Tibial nerve (tissue), 4 donors: ENCODE data around the gene TMEM132D. TPM values are rescaled to one million over a fixed set of nuclear protein-coding genes. Genes with fewer than 3 reads are reported as not detected.

Experiments
- DNase-seq, 2 donors: peaks; one replicate each; pipeline ENCODE4 v3.0.0-alpha.2; 2019; ENCODE audit warnings: low spot score in 2 of 2
- H3K27ac ChIP-seq, 4 donors: fragments of 200-600 bp; sonication (generic) in 3 of 4; one replicate each; pipeline ENCODE4 v1.5.1; 2017 to 2019; ENCODE audit warnings: mild to moderate bottlenecking in 1 of 4
- H3K27me3 ChIP-seq, 2 donors: fragments of 200-600 bp; sonication (generic) in 1 of 2; one replicate each; pipeline versions ENCODE4 v1.5.1 to v1.6.0; 2017 to 2019
- H3K36me3 ChIP-seq, 3 donors: fragments of 200-600 bp; sonication (generic); one replicate each; pipeline ENCODE4 v1.5.1; 2018 to 2019
- H3K4me1 ChIP-seq, 4 donors: fragments of 200-600 bp; sonication (generic) in 3 of 4; one replicate each; pipeline ENCODE4 v1.5.1; 2017 to 2019
- H3K4me3 ChIP-seq, 4 donors: fragments of 200-600 bp; sonication (generic) in 3 of 4; one replicate each; pipeline ENCODE4 v1.5.1; 2017 to 2019; ENCODE audit warnings: mild to moderate bottlenecking in 1 of 4, moderate library complexity in 1 of 4
- H3K9me3 ChIP-seq, 4 donors: fragments of 200-600 bp; sonication (generic) in 3 of 4; one replicate each; pipeline ENCODE4 v1.5.1; 2017 to 2019
- EP300 ChIP-seq, 2 donors: sonication (generic); formaldehyde crosslinking; IDR thresholded peaks; one replicate each; pipeline ENCODE4 v1.6.1; 2017; ENCODE audit warnings: antibody characterized with exemption in 2 of 2, mild to moderate bottlenecking in 1 of 2
- POLR2A ChIP-seq, 2 donors: fragments of 450-650 bp; IDR thresholded peaks; one replicate each; pipeline ENCODE4 v1.6.1; 2017; ENCODE audit warnings: antibody characterized with exemption in 2 of 2, mild to moderate bottlenecking in 2 of 2, moderate library complexity in 2 of 2
- WGBS, 2 donors: methylation state at CpG; one replicate each; pipeline ENCODE4 v1.1.5; 2018; 5-methylcytosine and 5-hydroxymethylcytosine counted together
- total RNA-seq, 4 donors: library from RNA; depleted of rRNA; stranded (reverse); fragments of >200 nt; gene quantifications; one replicate each; pipeline ENCODE4 v1.1.0, GENCODE V29; 2016
- TF ChIP-seq, protein P1 (sequence below), 5 experiments: fragments of 200-600 bp in 3 of 5; fragments of 450-650 bp in 2 of 5; sonication (generic) in 3 of 5; IDR thresholded peaks; one replicate each; pipeline ENCODE4 v1.5.1; 2016 to 2019; ENCODE audit warnings: antibody characterized with exemption in 5 of 5, mild to moderate bottlenecking in 3 of 5, moderate library complexity in 2 of 5

Gene TMEM132D
- total RNA-seq, 4 donors from 2014 or later: under 0.01 to 0.21 TPM; not detected in 2

DNA sequence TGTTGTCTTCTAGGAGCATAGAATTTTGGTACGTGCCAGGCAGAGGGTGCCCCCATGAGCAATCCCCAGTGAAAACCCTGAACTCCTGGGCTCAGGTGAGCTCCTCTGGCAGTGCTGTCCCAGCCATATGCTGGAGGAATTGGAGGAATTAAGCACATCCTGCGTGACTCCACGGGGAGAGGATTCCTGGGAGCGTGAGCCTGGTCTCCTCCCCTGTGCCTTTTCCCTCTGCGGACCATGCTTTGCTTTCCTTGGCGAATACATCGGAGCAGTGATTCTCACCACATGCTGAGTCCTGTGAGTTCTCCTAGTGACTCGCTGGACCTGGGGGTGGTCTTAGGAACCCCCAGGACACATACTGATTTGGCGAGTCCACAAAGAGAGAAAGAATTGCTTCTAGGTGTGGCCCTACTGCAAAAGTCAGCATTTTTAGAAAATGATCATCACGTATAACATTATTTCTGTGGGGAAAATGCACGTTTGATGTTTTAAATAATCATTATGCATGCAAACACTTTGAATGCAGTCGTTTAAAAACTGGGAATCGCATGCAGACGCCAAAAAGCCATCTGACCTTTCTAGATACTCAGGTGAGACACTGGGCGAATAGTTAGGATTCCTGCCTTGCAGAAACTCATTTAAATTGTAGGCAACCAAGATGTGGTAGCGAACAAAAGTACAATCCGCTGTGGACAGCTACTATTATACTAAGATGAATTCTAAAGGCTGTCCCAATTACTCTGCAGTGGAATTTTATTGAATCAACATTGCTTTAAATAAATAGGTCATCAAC is 370.9 kb downstream of the TMEM132D start:
- no peak for DNase-seq
- 52 to 57% methylated on average over 17 of the region's 17 CpGs for WGBS, 2 donors
- H3K9me3 ChIP-seq: peaks cover 0 to under 1% (median 0%) of the 10 kb centered on the region in 4 donors
- no peaks in the 10 kb centered on the region for H3K4me1 ChIP-seq
- no peaks in the 10 kb centered on the region for H3K27me3 ChIP-seq
- H3K4me3 ChIP-seq: no peak overlapping the region
- H3K27ac ChIP-seq: no peak overlapping the region
- H3K36me3 ChIP-seq: no peaks in the 10 kb centered on the region
- TF ChIP-seq POLR2A (IDR thresholded peaks at IDR 0.05): no peak
- no peak for TF ChIP-seq EP300 (IDR thresholded peaks at IDR 0.05)
- TF ChIP-seq, protein P1, sequence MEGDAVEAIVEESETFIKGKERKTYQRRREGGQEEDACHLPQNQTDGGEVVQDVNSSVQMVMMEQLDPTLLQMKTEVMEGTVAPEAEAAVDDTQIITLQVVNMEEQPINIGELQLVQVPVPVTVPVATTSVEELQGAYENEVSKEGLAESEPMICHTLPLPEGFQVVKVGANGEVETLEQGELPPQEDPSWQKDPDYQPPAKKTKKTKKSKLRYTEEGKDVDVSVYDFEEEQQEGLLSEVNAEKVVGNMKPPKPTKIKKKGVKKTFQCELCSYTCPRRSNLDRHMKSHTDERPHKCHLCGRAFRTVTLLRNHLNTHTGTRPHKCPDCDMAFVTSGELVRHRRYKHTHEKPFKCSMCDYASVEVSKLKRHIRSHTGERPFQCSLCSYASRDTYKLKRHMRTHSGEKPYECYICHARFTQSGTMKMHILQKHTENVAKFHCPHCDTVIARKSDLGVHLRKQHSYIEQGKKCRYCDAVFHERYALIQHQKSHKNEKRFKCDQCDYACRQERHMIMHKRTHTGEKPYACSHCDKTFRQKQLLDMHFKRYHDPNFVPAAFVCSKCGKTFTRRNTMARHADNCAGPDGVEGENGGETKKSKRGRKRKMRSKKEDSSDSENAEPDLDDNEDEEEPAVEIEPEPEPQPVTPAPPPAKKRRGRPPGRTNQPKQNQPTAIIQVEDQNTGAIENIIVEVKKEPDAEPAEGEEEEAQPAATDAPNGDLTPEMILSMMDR (IDR thresholded peaks at IDR 0.05): no peak

DNA sequence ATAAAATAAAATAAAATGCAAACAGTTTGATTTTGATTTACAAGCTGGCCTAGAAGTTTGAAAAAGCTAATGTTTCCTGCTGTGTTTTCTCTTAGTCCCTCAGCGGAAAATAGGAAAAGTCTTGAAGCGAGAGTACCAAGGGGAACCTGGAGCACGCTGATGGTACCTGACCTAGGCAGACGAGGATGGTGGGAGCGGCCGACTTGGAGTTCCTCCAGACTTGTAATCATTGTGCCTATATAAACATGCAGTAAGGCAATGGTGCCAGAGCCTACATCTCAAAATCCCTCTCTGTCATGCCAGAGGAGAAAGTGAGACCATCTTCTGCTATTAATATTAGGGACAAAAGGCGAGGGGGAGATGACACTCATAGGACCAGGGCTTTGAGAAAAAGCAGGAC is 371.7 kb downstream of the TMEM132D start:
- no peaks in the 10 kb centered on the region for H3K9me3 ChIP-seq
- H3K36me3 ChIP-seq: no peaks in the 10 kb centered on the region
- H3K4me3 ChIP-seq: no peak overlapping the region
- DNase-seq: no peak
- TF ChIP-seq POLR2A (IDR thresholded peaks at IDR 0.05): no peak
- TF ChIP-seq EP300 (IDR thresholded peaks at IDR 0.05): no peak
- H3K27me3 ChIP-seq: no peaks in the 10 kb centered on the region
- no peak overlapping the region for H3K27ac ChIP-seq
- H3K4me1 ChIP-seq: no peaks in the 10 kb centered on the region
- 79 to 86% methylated on average over 7 of the region's 7 CpGs for WGBS, 2 donors

DNA sequence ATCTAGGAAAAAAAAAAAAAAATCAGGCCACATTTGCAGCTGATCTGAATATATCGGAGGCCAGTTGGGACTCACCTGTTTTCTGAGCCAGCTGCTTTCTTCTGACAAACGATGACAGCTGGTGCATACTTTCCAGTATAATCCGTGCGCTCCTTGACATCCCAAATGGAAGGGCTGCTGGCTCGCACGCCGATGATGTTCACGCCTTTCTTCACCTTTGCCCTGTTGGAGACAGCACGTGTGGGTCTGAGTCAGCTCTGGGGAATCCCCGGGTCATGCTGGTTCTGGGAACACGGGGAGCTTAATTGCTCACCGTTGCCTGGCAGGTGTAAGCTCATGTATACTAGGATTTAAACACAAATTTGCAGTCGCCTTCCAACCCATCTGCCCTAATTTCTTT is 372.8 kb downstream of the TMEM132D start:
- no peak overlapping the region for H3K4me3 ChIP-seq
- H3K9me3 ChIP-seq: no peaks in the 10 kb centered on the region
- no peaks in the 10 kb centered on the region for H3K27me3 ChIP-seq
- no peaks in the 10 kb centered on the region for H3K4me1 ChIP-seq
- TF ChIP-seq POLR2A (IDR thresholded peaks at IDR 0.05) (no peak), EP300 (IDR thresholded peaks at IDR 0.05) (no peak)
- TF ChIP-seq, protein P1 (IDR thresholded peaks at IDR 0.05): no peak
- H3K36me3 ChIP-seq: no peaks in the 10 kb centered on the region
- H3K27ac ChIP-seq: no peak overlapping the region
- 45 to 59% methylated on average over 13 of the region's 13 CpGs for WGBS, 2 donors
- DNase-seq: no peak

DNA sequence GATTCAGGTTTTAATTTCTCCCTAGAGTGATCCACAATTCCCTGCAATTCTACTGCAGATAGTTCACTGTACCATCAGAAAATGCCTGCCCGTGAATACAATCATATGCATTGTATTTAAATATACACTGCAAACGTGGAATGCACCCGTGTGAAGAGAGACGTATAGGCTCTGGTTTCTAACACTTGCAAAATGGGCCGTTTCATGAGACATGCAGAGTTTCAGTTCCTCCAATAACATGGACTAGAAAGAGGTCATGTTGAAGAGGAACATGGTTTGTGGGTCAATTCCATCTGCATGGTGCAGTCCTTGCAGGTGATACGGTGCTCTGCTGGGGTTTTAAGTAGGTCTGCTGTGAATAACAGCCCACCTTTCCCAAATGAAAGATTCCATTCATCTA is 373.3 kb downstream of the TMEM132D start:
- no peak overlapping the region for H3K27ac ChIP-seq
- no peak for TF ChIP-seq POLR2A (IDR thresholded peaks at IDR 0.05)
- TF ChIP-seq EP300 (IDR thresholded peaks at IDR 0.05): no peak
- TF ChIP-seq, protein P1 (IDR thresholded peaks at IDR 0.05): no peak
- WGBS, 2 donors: 41 to 43% methylated on average over 6 of the region's 6 CpGs
- H3K4me1 ChIP-seq: no peaks in the 10 kb centered on the region
- H3K36me3 ChIP-seq: no peaks in the 10 kb centered on the region
- no peaks in the 10 kb centered on the region for H3K27me3 ChIP-seq
- no peak overlapping the region for H3K4me3 ChIP-seq
- no peaks in the 10 kb centered on the region for H3K9me3 ChIP-seq
- no peak for DNase-seq

DNA sequence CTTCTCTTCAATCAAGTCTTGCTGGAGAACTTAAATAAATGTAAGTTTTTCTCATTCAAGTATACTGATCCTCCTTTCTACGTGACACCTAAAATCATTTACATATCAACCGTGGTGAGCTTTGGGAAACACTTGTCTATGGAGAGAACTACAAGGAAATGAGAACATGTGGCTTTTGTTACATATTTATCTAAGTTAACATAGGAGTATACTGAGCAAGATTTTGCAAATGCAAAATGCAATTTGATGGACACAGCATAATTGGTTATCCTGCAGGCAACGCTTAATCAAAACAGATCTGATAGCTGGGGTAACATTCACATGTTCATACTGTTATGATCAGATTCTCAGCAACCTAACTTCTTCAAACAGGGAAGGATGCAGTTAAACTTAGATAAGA is 376.3 kb downstream of the TMEM132D start:
- Histone ChIP-seq H3K36me3 (no peaks in the 10 kb centered on the region), H3K4me3 (no peak overlapping the region), H3K27me3 (no peaks in the 10 kb centered on the region), H3K4me1 (no peaks in the 10 kb centered on the region), H3K9me3 (peaks cover 0 to 4% (median 0%) of the 10 kb centered on the region in 4 donors), H3K27ac (no peak overlapping the region)
- no peak for TF ChIP-seq POLR2A (IDR thresholded peaks at IDR 0.05)
- TF ChIP-seq EP300 (IDR thresholded peaks at IDR 0.05): no peak
- TF ChIP-seq, protein P1 (IDR thresholded peaks at IDR 0.05): no peak
- WGBS, 2 donors: 69 to 77% methylated on average over 3 of the region's 3 CpGs
- no peak for DNase-seq
